DMS53 treated with DMSO at 0.1 percent for 48 hours (cell line): ENCODE measurements around the gene SIGLEC6.

Experiments
- DNase-seq: peaks from one replicate; lab custom pipeline; 2025; ENCODE audit not compliant: unreplicated experiment; lab: John Stamatoyannopoulos, UW

SIGLEC6 gene

DNA sequence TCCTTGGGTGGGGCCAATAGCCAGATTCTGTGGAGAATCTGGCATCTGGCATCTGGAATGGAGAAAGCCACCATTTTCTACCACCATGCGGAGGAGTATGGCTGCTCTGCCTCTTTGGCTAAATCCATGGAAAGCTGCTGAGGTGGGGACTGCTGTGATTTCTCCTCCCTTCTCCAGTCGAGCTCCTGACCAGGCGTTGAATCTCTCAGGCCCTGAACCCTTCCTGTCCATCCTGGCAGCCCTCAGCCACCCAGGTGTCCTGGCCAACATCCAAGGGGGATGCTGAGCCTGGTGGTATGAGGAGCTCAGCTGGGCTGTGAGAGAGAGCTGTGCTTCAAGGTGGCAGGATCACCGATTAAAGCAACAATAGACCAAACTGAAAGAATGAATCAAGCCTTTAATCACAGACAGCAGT lies 17.4 kb upstream of the SIGLEC6 start:
- no peak for DNase-seq

DNA sequence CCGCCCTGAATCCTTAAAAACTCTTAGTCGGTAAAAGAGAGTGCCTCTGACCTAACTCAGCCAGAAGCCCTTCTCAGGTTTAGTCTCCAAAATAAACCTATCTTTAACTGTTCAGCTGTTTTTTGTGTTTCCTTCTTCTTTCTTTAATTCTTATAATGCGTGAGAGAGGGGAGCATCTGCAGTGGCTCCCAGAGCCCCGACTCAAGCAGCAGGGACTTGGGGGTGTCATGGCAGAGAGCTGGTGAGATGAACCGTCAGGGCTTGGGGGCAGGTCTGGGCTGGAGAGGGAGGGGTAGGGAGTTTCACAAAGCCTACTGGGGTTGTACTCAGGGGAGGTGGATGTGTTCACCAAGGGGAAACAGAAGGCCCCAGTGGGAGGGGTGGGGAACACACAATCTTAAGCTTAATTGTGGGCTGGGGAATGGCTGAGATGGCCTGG lies 16.8 kb upstream of the SIGLEC6 start:
- no peak for DNase-seq

DNA sequence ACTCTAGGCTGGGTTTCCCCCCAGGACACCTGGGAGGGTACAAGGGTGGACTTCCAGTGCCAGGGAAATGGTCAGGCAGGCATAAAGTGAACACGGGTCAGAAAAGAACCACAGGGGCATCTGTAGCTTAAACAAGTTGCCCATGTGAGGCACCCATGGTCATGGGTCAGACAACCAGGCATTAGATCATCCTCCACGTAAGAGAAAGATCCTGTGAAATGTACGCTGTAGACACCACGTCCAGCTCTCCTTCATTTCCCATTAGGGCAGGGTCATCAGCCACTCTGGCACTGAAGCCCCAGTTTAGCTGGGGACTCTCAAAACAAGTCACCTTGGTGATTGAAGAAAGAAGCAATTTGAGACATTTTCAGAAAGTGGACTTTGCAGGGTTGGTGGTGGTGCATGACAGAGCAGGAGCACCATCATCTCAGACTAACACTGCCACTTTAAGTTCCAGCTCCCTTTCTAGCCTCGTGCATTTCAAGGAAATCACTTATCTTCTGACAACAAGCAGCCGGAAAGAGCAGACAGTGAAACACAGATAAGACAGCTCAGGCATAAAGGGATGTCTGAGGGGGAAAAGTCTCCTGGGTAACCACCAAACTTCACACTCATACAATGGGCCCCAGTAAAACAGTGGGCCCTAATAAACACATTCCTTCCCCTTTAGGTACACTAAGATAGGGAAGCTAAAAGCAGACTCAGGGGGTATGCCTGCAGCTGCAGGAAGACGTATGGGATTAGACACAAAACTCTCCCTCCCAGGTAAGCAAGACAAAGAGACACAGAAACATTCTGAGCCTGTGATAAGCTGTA lies 16.1 kb upstream of the SIGLEC6 start:
- no peak for DNase-seq

DNA sequence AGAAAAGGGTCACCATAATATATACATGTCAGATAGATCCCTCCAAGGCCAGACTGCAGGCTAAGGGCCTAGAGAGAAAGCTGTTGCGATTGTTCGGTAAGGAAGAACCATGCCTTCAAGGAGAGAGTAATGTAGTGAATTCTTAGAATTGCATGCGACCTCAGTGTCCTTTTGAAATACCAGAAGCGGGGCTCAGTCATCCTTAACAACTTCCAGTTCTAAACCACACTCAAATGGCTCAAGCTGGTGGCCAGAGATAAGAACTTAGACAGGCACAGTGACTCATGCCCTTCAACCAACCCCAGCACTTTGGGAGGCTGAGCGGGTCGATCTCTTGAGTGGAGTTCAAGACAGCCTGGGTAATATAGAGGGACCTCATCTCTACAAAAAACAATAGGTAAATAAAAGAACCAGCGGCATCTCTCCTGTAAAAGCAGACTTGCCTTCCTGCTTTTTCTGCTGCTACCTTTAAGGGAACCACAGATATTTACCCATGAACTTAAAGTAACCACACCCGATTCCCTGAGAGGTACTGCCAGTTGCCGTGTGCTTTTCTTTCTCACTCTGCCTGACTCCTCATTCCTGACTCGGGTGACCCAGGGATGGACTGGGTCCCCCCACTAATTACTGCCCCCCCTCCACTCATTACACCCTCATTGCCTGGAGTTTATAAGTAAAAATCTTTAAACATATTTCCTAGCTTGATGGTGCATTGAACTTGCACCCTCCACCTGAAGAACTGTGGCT lies 15.4 kb upstream of the SIGLEC6 start:
- no peak for DNase-seq

DNA sequence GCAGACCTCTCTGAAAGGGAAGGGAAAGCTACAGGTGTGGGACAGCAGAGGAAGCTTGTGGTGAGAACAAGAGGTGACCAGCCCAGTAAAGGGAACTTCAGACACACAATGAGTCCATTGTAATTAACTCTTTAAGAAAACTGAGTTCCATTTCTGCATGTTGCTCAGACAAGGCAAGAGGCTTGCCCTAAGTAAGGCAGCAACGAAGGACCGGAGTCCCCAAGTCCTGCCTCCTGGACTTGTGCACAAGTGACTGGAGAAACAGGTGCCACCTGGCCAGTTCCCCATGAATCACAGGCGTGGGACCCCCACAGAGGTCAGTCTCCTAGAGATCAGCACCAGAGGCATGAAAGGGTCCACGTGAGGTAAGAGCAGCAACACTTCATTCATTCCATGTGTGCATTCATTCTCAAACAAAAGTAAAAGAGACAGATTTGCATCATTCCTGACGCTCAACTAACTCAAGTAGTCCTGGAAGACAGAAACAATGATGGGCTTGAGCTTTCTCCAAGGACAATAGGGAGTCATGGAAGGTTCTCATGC lies 14.7 kb upstream of the SIGLEC6 start:
- DNase-seq, result no peak

DNA sequence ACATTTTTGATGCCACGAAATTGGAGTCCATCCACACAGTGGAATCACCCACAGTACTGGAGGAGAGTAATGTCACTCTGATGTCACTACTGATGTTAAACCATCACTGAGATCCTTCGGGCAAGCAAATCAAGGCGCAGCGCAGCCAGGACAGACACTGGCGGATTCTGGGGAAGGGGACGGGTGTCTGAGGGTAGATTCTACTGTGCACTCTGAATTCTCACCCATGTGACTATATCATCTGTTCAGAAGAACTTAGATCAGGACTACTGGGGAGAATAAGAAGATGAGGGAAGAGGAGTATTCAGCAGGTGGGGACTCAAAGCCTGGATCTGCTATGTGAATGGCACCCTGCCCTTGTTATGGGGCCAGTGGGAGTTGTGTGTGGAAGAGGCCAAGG lies 12.6 kb upstream of the SIGLEC6 start:
- no peak for DNase-seq

DNA sequence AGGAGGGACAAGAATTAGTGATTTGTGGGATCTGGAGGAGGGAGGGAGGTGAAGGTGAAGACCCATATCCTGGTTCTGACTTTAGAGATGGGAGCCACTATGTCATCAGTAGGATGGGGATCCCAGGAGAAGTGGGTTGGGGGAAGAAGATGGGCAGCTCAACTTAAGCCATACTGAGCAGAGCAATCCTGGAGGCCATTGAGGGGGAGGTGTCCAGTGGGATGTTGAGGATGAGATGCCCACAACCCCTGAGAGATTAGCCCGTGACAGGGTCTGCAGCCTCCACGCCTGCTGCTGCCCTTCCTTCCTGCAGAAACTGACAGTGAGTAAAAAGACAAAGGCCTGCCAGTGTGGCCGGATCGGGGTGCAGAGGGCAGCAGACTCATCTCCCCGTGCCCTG lies 11.2 kb upstream of the SIGLEC6 start:
- no peak for DNase-seq

DNA sequence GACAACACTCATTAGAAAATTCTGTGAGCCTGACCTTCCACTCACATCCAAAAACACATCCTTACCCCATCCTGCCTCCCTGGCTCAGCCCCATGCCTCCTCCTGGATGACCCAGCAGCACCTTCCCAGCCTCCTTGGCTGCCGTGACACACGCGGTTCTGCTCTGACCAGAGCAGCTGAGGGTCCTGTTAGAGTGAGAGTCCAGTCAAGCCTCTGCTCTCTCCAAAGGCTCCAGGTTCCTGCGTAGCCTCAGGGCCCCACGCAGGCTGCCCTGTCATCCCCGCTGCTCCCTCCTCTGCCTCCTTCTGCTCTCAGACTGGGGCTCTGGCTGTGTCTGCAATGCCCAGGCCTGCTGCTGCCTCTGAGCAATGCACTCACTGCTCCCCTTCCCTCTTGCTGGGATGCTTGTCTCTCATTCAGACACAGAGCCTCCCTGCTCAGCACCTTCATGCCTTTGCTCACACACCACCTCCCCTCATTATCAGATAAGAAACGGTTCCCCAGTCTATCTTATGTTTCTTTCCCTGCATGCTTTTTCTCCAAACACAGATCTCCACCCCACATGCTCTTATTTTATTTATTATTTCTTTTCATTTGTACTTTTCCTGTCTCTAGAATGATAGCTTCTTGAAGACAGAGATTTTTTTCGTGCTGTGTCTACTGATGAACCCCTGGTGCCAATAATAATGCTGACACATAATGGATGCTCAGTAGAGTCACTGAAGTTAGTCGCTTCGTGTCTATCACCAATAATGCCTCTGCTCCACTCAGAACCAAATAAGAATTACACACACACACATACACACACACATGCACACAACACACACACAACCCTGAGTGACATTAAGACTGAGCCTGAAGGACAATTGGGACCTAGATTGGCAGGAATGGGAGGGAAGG lies 10.2 kb upstream of the SIGLEC6 start:
- DNase-seq, result no peak

DNA sequence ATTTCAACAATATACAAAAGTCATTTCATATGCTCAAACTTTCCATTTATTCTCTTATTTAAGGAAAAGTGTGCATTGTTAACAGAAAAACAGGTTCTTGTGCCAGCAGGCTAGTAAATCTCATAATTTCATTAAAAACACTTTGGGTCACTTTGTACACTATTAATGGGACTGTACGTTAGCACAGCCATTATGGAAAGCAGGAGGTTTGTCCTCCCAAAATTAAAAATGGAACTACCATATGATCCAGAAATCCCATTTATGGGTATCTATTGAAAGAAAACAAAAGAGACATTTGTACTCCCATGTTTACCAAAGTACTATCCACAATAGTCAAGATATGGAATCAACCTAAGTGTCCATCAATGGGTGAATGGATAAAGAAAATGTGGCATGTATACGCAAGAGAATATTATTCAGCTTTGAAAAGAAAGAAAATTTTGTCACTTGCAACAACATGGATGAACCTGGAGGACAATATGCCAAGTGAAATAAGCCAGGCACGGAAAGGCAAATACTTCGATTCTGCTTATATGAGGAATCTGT lies 8.4 kb upstream of the SIGLEC6 start:
- no peak for DNase-seq

DNA sequence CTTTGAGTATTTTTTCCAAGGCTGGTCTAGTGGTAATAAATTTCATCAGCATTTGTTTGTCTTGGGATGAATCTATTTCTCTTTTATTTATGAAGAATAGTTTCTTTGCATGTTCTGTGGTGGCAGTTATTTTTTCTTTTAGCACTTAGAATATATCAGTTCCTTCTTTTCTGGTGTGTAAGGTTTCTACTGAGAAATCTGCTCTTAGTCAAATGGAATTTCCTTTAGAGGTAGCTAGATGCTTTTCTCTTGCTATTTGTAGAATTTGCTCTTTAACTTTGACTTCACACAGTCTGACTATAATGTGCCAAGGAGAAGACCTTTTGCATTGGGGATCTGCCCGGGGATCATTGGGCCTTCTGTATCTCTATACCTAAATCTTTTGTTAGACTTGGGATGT lies 4.1 kb upstream of the SIGLEC6 start:
- DNase-seq, result no peak

DNA sequence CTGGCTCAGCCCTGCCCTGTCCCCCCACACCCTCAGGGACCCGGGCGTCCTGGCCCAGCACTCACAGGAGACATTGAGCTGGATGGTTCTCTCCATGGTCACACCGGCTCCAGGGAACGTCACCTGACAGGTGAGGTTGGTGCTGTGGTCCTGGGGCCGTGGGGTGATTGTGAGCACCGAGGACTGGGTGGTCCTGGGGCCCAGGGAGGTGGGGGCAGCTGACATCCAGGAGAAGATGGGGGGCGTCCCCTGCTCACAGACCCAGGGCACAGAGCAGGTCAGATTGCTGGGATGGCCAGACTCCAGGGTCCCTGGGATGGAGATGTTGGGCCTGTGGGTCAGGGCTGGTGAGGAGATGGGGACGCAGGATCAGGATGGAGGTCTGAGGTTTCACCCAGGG lies 854 bp downstream of the SIGLEC6 start:
- no peak for DNase-seq

DNA sequence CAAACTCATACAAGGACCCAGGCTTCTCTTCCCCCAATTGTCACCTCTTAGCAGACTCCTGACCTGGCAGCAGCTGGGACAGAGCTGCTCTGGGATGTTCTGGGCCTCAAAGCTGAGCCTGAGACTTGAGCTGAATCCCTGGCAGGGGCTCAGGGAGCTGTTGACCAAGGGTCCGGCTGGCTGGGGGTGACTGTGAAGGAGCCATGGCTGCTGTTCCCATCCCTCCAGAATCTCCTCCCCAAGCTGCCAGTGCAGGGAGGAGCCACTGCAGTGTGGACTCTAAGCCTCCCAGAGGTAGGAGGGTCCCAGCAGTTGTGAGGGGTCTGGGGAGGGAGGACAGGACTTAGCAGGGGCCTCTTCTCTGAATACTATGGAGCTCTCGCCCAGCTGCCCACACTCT lies 2.2 kb downstream of the SIGLEC6 start:
- no peak for DNase-seq

DNA sequence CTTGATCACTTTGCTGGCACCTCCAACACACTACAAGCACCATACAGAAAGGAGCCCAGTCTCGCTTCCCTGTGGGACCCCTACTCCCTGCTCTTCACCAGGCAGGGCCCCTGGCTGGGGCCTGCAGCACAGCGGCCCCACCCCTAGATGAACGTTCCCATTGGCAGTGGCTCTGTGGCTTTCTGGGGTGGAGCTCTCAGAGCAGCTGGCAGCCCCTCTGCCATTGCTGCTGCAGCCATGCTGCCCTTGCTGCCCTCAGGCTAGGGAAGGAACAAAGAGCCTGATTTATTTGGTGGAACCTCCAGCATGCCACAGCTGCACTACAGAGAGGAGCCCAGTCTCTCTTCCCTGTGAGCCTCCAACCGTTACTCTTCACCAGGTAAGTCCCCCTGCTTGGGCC lies 5.8 kb downstream of the SIGLEC6 start:
- no peak for DNase-seq

DNA sequence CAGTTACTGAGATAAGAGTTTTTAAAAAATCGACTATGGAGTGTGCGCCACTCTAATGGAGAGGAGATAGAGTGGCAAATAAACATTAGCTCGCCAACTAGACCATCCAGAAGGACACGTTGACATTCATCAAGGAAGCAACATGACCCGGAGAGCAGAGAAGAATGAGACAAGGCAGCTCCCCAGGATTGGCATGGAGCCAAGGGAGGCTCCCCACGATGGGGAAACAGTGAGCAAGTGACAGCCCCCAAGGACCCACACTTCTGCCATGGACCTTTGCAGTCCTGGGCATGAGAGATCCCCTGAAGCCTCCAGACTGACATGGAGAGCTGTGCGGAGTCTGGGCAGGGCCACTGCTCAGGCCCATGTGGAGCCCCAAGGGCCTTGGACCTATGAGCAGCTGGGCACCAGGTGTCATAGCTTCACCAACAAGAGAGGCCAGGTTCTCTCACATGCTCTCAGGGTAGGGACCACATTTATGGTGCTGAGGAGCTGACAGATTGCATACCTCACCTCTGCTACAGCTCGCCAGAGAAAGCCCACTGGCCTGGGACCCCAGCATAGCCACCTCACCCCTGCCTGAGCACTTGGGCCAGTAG lies 6.7 kb downstream of the SIGLEC6 start:
- DNase-seq, result no peak

DNA sequence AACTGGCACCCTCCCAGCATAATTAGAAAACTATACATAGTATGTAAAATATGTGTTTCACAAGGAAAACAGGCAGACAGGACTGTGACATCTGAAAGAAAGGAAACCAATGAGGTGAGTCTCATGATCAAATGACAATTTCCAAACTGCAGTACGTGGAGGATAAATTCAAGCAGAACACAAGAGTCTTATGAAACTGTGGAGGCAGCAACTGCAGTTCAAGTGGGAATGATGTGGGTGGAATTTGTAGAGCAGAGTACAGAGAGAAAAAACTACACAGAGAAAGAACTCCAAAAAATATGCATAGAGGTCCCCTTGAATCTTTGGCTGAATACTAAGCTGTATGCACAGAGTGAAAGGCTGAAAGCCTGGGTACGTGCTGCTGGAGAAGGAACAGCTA lies 9.7 kb downstream of the SIGLEC6 start:
- no peak for DNase-seq

DNA sequence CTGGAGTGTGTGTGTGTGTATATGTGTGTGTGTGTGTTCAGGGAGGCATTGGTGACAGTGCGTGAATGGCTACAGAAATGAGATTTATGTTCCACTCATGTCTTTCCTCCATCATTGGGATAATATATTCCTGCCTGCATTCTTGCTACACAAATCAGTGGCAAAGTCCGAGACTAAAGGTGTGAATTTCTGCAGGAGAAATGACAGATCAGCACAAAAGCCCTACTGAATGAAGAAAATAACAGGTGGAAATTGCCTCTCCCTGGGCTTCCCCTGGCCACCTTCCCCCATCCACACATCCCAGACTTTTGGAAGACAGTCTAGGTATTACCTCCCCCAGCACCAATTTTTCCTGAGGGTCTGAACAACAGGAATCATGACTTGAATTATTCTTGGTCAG lies 10.1 kb downstream of the SIGLEC6 start:
- no peak for DNase-seq

DNA sequence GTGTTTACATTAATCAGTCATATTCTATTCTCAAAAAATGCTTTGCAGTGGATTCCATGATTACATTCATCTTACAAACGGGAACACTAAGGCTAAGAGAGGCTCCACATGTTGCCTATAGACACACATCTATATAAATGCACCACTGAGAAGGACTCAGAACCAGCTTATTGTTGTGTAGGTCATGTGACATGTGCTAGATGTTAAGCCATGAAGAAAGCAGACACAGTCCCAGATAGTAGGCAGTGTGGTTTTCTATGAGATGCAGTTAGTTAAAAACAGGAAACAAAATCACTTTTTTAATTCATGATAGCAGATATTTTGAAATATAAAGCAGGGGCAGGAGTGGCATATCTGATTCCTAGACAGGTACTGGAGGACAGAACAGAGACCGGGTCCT lies 10.7 kb downstream of the SIGLEC6 start:
- DNase-seq, result no peak

DNA sequence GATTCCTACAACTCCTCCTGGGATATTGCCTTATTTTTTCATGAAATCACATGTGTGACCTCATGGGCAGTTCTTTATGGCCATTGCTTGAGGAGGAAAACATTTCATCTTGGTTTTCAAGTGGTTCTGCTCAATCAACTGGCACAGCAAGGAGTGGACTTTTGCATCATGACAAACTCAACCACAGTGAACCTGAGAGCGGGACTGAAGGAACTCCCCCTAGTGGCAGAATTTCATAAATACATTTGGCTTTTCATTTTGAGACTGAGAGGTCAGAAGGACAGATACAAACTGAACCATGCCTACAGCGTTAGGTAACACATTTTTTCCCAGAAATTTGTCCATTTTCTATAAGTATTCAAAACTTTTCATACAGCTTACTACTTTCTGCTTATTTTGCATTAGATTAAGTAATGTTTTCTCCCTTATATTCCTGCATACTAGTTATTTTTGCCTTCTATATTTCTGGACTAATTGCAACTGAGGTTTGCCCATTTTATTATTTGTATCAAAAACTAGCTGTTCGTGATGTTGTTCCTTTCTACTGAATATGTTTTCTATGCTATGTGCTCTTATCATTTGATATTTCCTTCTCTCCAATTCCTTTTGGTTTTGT lies 16.5 kb downstream of the SIGLEC6 start:
- peak; percentile 16 for DNase-seq

DNA sequence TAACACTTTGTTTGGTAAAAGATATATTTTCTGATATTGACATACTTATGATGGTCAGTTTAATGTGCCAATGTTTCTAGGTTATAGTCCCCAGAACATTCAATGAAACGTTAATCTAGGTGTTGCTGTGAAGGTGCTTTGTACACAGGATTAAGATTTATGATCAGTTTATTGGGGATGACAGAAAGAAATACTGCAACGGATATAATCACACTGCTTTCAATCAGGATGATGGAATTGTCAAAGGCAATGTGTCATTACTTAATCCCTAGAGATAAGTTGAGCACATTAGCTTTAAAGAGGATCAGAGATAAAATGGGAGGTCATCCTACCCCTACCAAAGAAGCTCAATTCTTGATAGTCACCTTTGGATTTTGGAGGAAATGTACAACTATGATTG lies 17.5 kb downstream of the SIGLEC6 start:
- DNase-seq, result no peak

DNA sequence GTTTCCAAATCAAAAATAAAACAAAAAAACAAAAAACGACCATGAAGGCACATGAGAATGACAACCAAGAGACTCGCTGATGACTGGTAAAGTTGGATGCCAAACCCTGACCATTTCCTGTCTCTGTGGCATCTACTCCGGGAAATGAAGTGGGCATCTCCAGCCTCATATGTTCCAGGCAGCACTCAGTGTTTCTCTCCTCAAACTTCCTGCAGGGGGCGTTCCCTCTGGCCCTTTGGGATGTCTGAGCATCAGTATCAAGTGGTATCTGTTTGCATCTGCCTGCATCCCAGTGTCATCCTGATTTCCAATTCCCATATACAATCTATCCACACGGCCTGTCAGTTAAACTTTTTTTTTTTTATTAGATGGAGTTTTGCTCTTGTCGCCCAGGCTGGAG lies 20.1 kb downstream of the SIGLEC6 start:
- DNase-seq, result no peak
